ENCODE measurements around the gene TMEM229B.

Gene TMEM229B

GRCh38 chr14:67424539-67424938 lies 64.0 kb downstream of the TMEM229B start:
- DNase-seq (ENCODE audit: low read depth in 2 of 2), result no peak
- no peak overlapping the region for H3K4me3 ChIP-seq (replicated peaks in 1 of 2; ENCODE audit: low read depth in 2 of 2, low read length in 2 of 2)
- no peak for TF ChIP-seq CTCF (IDR thresholded peaks at IDR 0.05; ENCODE audit: low read depth, low read length)

- TF ChIP-seq CTCF (IDR thresholded peaks at IDR 0.05; ENCODE audit: low read depth, low read length), result no peak
- DNase-seq (ENCODE audit: low read depth in 2 of 2), result no peak
- no peak overlapping the region for H3K4me3 ChIP-seq (replicated peaks in 1 of 2; ENCODE audit: low read depth in 2 of 2, low read length in 2 of 2)
These were observed 65.1 kb downstream of the TMEM229B start for GRCh38 chr14:67423424-67423823.

GRCh38 chr14:67421356-67422224 lies 66.9 kb downstream of the TMEM229B start:
- DNase-seq (ENCODE audit: low read depth in 2 of 2), result no peak
- no peak overlapping the region for H3K4me3 ChIP-seq (replicated peaks in 1 of 2; ENCODE audit: low read depth in 2 of 2, low read length in 2 of 2)
- TF ChIP-seq CTCF (IDR thresholded peaks at IDR 0.05; ENCODE audit: low read depth, low read length), result no peak
